Neural cell (in vitro differentiated cells): Measurements from ENCODE around the gene DHRS12. TPM values are rescaled to one million over a fixed set of nuclear protein-coding genes. Genes with fewer than 3 reads are reported as not detected.

Experiments
- H2AFZ ChIP-seq: fragments of 200-600, 300-800 bp; sonication (generic), shearing (Covaris generic); 2 replicates; pipeline ENCODE4 v1.6.0; 2014; ENCODE audit warnings: low read depth, mild to moderate bottlenecking, antibody characterized with exemption, low read length, moderate library complexity
- H3F3A ChIP-seq: fragments of 200-600 bp; shearing (Covaris generic); 2 replicates; pipeline ENCODE4 v1.6.1; 2016; ENCODE audit warnings: mild to moderate bottlenecking, moderate library complexity, mixed read lengths, antibody characterized with exemption, low read length; ENCODE audit not compliant: insufficient read depth, poor library complexity, severe bottlenecking
- H3K27ac ChIP-seq: fragments of 200-600, 300-800 bp; sonication (generic), shearing (Covaris generic); 2 replicates; pipeline ENCODE4 v1.5.1; 2014; ENCODE audit warnings: mild to moderate bottlenecking, low read length, moderate library complexity
- H3K27me3 ChIP-seq: fragments of 300-800, 200-600 bp; sonication (generic), shearing (Covaris generic); 2 replicates; pipeline ENCODE4 v1.6.0; 2014; ENCODE audit warnings: mild to moderate bottlenecking, low read depth, low read length, moderate library complexity; ENCODE audit not compliant: insufficient read depth
- H3K36me3 ChIP-seq: fragments of 300-800, 200-600 bp; sonication (generic), shearing (Covaris generic); 2 replicates; pipeline ENCODE4 v1.5.1; 2014; ENCODE audit warnings: mild to moderate bottlenecking, antibody characterized with exemption, low read length, moderate library complexity; ENCODE audit not compliant: insufficient read depth
- H3K4me2 ChIP-seq: fragments of 300-800, 200-600 bp; sonication (generic), shearing (Covaris generic); 2 replicates; pipeline ENCODE4 v1.6.0; 2014; ENCODE audit warnings: mild to moderate bottlenecking, low read length
- H3K4me3 ChIP-seq: fragments of 300-800, 200-600 bp; sonication (generic), shearing (Covaris generic); 2 replicates; pipeline ENCODE4 v1.5.1; 2014; ENCODE audit warnings: mild to moderate bottlenecking, low read length, moderate library complexity
- H3K79me2 ChIP-seq: fragments of 200-600 bp; shearing (Covaris generic); replicated peaks from 2 replicates; pipeline ENCODE4 v1.6.0; 2014; ENCODE audit warnings: mild to moderate bottlenecking, low read length, moderate library complexity; ENCODE audit not compliant: insufficient read depth
- H3K9ac ChIP-seq: fragments of 300-800, 200-600 bp; sonication (generic), shearing (Covaris generic); 2 replicates; pipeline ENCODE4 v1.6.1; 2016; ENCODE audit warnings: mild to moderate bottlenecking, low read length, mixed read lengths
- H3K9me2 ChIP-seq: fragments of 200-600 bp; shearing (Covaris generic); 2 replicates; pipeline ENCODE4 v1.6.1; 2016; ENCODE audit warnings: mild to moderate bottlenecking, low read length, mixed read lengths; ENCODE audit not compliant: insufficient read depth
- H3K9me3 ChIP-seq: fragments of 200-600, 300-800 bp; sonication (generic), shearing (Covaris generic); 2 replicates; pipeline ENCODE4 v1.6.1; 2016; ENCODE audit warnings: mild to moderate bottlenecking, mixed run types, low read length, moderate library complexity, mixed read lengths
- H4K20me1 ChIP-seq: fragments of 200-600 bp; shearing (Covaris generic); 2 replicates; pipeline ENCODE4 v1.6.1; 2016; ENCODE audit warnings: mild to moderate bottlenecking, mixed run types; ENCODE audit not compliant: insufficient read depth
- EP300 ChIP-seq: fragments of 450-650 bp; conservative IDR thresholded peaks from 2 replicates; pipeline ENCODE4 v1.6.1; 2014; ENCODE audit warnings: antibody characterized with exemption, mild to moderate bottlenecking, moderate library complexity; ENCODE audit not compliant: poor library complexity, severe bottlenecking
- EZH2 ChIP-seq: fragments of 200-600, 300-800 bp; shearing (Covaris generic), sonication (generic); IDR thresholded peaks from 2 replicates; pipeline ENCODE4 v1.6.1; 2014; ENCODE audit warnings: antibody characterized with exemption, low read length, borderline replicate concordance, mild to moderate bottlenecking; ENCODE audit not compliant: insufficient read depth, poor library complexity, severe bottlenecking
- MXI1 ChIP-seq: fragments of 450-650 bp; conservative IDR thresholded peaks from 2 replicates; pipeline ENCODE4 v1.6.1; 2014; ENCODE audit warnings: antibody characterized with exemption, mild to moderate bottlenecking; ENCODE audit not compliant: poor library complexity, severe bottlenecking
- POLR2AphosphoS5 ChIP-seq: IDR thresholded peaks from 2 replicates; pipeline ENCODE4 v1.6.1; 2012
- RAD21 ChIP-seq: fragments of 450-650 bp; conservative IDR thresholded peaks from 2 replicates; pipeline ENCODE4 v1.6.1; 2014; ENCODE audit warnings: antibody characterized with exemption, mild to moderate bottlenecking, moderate library complexity
- SMC3 ChIP-seq: fragments of 450-650 bp; conservative IDR thresholded peaks from 2 replicates; pipeline ENCODE4 v1.6.1; 2014; ENCODE audit warnings: antibody characterized with exemption, mild to moderate bottlenecking, moderate library complexity; ENCODE audit not compliant: poor library complexity
- TAF1 ChIP-seq: IDR thresholded peaks from 2 replicates; pipeline ENCODE4 v1.6.1; 2012; ENCODE audit warnings: low read depth
- polyA plus RNA-seq: library from polyadenylated mRNA; depleted of rRNA; stranded (reverse); fragments of >200 nt; gene quantifications from 2 replicates; pipeline ENCODE4 v1.2.3, GENCODE V29; 2014
- TF ChIP-seq, protein P1 (sequence below): IDR thresholded peaks from 2 replicates; pipeline ENCODE4 v1.6.1; 2012; ENCODE audit warnings: borderline replicate concordance
- TF ChIP-seq, protein P2 (sequence below): fragments of 450-650 bp; IDR thresholded peaks from 2 replicates; pipeline ENCODE4 v1.5.1; 2014; ENCODE audit warnings: antibody characterized with exemption, mild to moderate bottlenecking, moderate library complexity; ENCODE audit not compliant: poor library complexity, severe bottlenecking

Gene DHRS12
- polyA plus RNA-seq, 1 donor from 2014 or later = 4.4 TPM

GRCh38 chr13:51782026-51782710 is 21.8 kb downstream of the DHRS12 start:
- H3F3A ChIP-seq = no peaks in the 10 kb centered on the region
- H3K4me3 ChIP-seq = no peak overlapping the region
- TF ChIP-seq SMC3 (no peak), EP300 (no peak), EZH2 (no peak), TAF1 (no peak), MXI1 (no peak), RAD21 (no peak), POLR2AphosphoS5 (no peak)
- TF ChIP-seq, protein P1, sequence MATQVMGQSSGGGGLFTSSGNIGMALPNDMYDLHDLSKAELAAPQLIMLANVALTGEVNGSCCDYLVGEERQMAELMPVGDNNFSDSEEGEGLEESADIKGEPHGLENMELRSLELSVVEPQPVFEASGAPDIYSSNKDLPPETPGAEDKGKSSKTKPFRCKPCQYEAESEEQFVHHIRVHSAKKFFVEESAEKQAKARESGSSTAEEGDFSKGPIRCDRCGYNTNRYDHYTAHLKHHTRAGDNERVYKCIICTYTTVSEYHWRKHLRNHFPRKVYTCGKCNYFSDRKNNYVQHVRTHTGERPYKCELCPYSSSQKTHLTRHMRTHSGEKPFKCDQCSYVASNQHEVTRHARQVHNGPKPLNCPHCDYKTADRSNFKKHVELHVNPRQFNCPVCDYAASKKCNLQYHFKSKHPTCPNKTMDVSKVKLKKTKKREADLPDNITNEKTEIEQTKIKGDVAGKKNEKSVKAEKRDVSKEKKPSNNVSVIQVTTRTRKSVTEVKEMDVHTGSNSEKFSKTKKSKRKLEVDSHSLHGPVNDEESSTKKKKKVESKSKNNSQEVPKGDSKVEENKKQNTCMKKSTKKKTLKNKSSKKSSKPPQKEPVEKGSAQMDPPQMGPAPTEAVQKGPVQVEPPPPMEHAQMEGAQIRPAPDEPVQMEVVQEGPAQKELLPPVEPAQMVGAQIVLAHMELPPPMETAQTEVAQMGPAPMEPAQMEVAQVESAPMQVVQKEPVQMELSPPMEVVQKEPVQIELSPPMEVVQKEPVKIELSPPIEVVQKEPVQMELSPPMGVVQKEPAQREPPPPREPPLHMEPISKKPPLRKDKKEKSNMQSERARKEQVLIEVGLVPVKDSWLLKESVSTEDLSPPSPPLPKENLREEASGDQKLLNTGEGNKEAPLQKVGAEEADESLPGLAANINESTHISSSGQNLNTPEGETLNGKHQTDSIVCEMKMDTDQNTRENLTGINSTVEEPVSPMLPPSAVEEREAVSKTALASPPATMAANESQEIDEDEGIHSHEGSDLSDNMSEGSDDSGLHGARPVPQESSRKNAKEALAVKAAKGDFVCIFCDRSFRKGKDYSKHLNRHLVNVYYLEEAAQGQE = no peak
- TF ChIP-seq, protein P2, sequence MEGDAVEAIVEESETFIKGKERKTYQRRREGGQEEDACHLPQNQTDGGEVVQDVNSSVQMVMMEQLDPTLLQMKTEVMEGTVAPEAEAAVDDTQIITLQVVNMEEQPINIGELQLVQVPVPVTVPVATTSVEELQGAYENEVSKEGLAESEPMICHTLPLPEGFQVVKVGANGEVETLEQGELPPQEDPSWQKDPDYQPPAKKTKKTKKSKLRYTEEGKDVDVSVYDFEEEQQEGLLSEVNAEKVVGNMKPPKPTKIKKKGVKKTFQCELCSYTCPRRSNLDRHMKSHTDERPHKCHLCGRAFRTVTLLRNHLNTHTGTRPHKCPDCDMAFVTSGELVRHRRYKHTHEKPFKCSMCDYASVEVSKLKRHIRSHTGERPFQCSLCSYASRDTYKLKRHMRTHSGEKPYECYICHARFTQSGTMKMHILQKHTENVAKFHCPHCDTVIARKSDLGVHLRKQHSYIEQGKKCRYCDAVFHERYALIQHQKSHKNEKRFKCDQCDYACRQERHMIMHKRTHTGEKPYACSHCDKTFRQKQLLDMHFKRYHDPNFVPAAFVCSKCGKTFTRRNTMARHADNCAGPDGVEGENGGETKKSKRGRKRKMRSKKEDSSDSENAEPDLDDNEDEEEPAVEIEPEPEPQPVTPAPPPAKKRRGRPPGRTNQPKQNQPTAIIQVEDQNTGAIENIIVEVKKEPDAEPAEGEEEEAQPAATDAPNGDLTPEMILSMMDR = no peak
- no peak overlapping the region for H2AFZ ChIP-seq
- H3K36me3 ChIP-seq = no peaks in the 10 kb centered on the region
- H3K9me3 ChIP-seq = no peaks in the 10 kb centered on the region
- no peak overlapping the region for H3K4me2 ChIP-seq
- H3K79me2 ChIP-seq = no peaks in the 10 kb centered on the region
- H4K20me1 ChIP-seq = no peaks in the 10 kb centered on the region
- H3K9ac ChIP-seq = no peak overlapping the region
- H3K9me2 ChIP-seq = no peaks in the 10 kb centered on the region
- no peak overlapping the region for H3K27ac ChIP-seq
- no peaks in the 10 kb centered on the region for H3K27me3 ChIP-seq

- no peak overlapping the region for H3K4me2 ChIP-seq
- no peaks in the 10 kb centered on the region for H3K9me2 ChIP-seq
- H3K36me3 ChIP-seq = no peaks in the 10 kb centered on the region
- no peak overlapping the region for H3K27ac ChIP-seq
- H4K20me1 ChIP-seq = no peaks in the 10 kb centered on the region
- no peak overlapping the region for H2AFZ ChIP-seq
- TF ChIP-seq SMC3 (no peak), EZH2 (no peak), MXI1 (no peak), TAF1 (no peak), POLR2AphosphoS5 (no peak), RAD21 (no peak), EP300 (no peak)
- TF ChIP-seq, protein P1 = no peak
- TF ChIP-seq, protein P2 = no peak
- no peaks in the 10 kb centered on the region for H3F3A ChIP-seq
- H3K79me2 ChIP-seq = no peaks in the 10 kb centered on the region
- no peak overlapping the region for H3K4me3 ChIP-seq
- H3K9ac ChIP-seq = no peak overlapping the region
- no peaks in the 10 kb centered on the region for H3K27me3 ChIP-seq
- H3K9me3 ChIP-seq = no peaks in the 10 kb centered on the region
Observed at GRCh38 chr13:51781246-51782022, 22.5 kb downstream of the DHRS12 start.
